Stomach (tissue), 9 donors: ENCODE measurements around the gene GLDN. TPM values are rescaled to one million over a fixed set of nuclear protein-coding genes. Genes with fewer than 3 reads are reported as not detected.

Experiments
- DNase-seq, 2 donors: peaks; one replicate each; pipeline versions ENCODE4 v3.0.0 to v3.0.0-alpha.2; 2013 to 2019
- H3K27ac ChIP-seq, 5 donors: fragments of 200-600 bp in 4 of 5; sonication (generic) in 4 of 5; one replicate each; pipeline ENCODE4 v1.5.1; 2013 to 2019; ENCODE audit warnings: mild to moderate bottlenecking in 1 of 5, moderate library complexity in 1 of 5
- H3K27me3 ChIP-seq, 3 donors: fragments of 200-600 bp; sonication (generic); one replicate each; pipeline ENCODE4 v1.5.1; 2017 to 2019; ENCODE audit warnings: mixed run types in 1 of 3
- H3K36me3 ChIP-seq, 4 donors: fragments of 200-600 bp; sonication (generic); 1 replicate in 3 of 4; 2 replicates in 1 of 4; pipeline ENCODE4 v1.5.1; 2016 to 2019
- H3K4me1 ChIP-seq, 4 donors: fragments of 200-600 bp; sonication (generic); one replicate each; pipeline ENCODE4 v1.5.1; 2016 to 2019
- H3K4me3 ChIP-seq, 4 donors: fragments of 200-600 bp; sonication (generic) in 3 of 4; one replicate each; pipeline ENCODE4 v1.5.1; 2016 to 2019; ENCODE audit warnings: mild to moderate bottlenecking in 1 of 4
- H3K9me3 ChIP-seq, 4 donors: fragments of 200-600 bp; sonication (generic); one replicate each; pipeline ENCODE4 v1.5.1; 2016 to 2019
- CTCF ChIP-seq, 7 experiments: fragments of 450-650 bp in 4 of 7; fragments of 200-600 bp in 3 of 7; sonication (generic) in 3 of 7; IDR thresholded peaks; one replicate each; pipeline ENCODE4 v1.5.1; 2016 to 2019; ENCODE audit warnings: antibody characterized with exemption in 7 of 7, control low read depth in 2 of 7, mild to moderate bottlenecking in 1 of 7
- EP300 ChIP-seq: sonication (generic); formaldehyde crosslinking; IDR thresholded peaks from one replicate; pipeline ENCODE4 v1.6.1; 2017; ENCODE audit warnings: antibody characterized with exemption
- POLR2A ChIP-seq, 4 donors: fragments of 450-650 bp; IDR thresholded peaks; one replicate each; pipeline ENCODE4 v1.6.1; 2016; ENCODE audit warnings: antibody characterized with exemption in 4 of 4, control low read depth in 2 of 4, mild to moderate bottlenecking in 1 of 4, moderate library complexity in 1 of 4
- POLR2AphosphoS5 ChIP-seq, 3 donors: sonication (generic); formaldehyde crosslinking; IDR thresholded peaks; one replicate each; pipeline ENCODE4 v1.6.1; 2016; ENCODE audit warnings: antibody characterized with exemption in 3 of 3
- WGBS, 5 donors: extraction: QIAGEN DNeasy Blood & Tissue Kit in 3 of 5; methylation state at CpG; one replicate each; pipeline versions ENCODE4 v1.1.5 to v1.1.7; 2013 to 2018; 5-methylcytosine and 5-hydroxymethylcytosine counted together
- intact Hi-C: fragments of 100-400 bp; cut with DNase I; formaldehyde crosslinking; loops from one replicate; pipeline ENCODE4 v1.15.1; 2023; ENCODE audit warnings: low total_unique reads
- polyA plus RNA-seq, 3 donors: library from polyadenylated mRNA; stranded (reverse); fragments of 200-250 nt; gene quantifications; one replicate each; pipeline ENCODE4 v1.2.3, GENCODE V29; 2013
- total RNA-seq, 5 donors: library from RNA; depleted of rRNA; stranded (reverse); fragments of >200 nt; gene quantifications; one replicate each; pipeline versions ENCODE4 v1.1.0 to v1.2.3, GENCODE V29; 2014 to 2016
- donor health status: healthy with polysubstance abuse.
- donor health status: Bipolar disorder and iron deficiency.
- donor health status: healthy.

Gene GLDN
- total and polyA plus RNA-seq, 8 donors = 0.23 to 8.7 (median 1.7) TPM; not detected in 1

- no peaks in the 10 kb centered on the region for H3K36me3 ChIP-seq
- H3K27me3 ChIP-seq = no peaks in the 10 kb centered on the region
- no peak for TF ChIP-seq POLR2A (IDR thresholded peaks at IDR 0.05)
- TF ChIP-seq POLR2AphosphoS5 (IDR thresholded peaks at IDR 0.05) = no peak
- no peak for TF ChIP-seq CTCF (IDR thresholded peaks at IDR 0.05)
- no peak for TF ChIP-seq EP300
- WGBS, 5 donors = 82 to 97% (median 85%) methylated on average over 7 of the region's 7 CpGs
- no peaks in the 10 kb centered on the region for H3K9me3 ChIP-seq
- H3K4me1 ChIP-seq = peaks cover 0 to 4% (median 2%) of the 10 kb centered on the region in 4 donors
- DNase-seq = no peak
- H3K4me3 ChIP-seq = no peak overlapping the region
- intact Hi-C loops = no loop called here
- no peak overlapping the region for H3K27ac ChIP-seq
Observed at GRCh38 chr15:51359981-51360380, 18.5 kb downstream of the GLDN start.

- Histone ChIP-seq H3K9me3 (no peaks in the 10 kb centered on the region), H3K4me3 (no peak overlapping the region), H3K27me3 (no peaks in the 10 kb centered on the region), H3K27ac (no peak overlapping the region), H3K4me1 (peaks cover 6 to 27% (median 19%) of the 10 kb centered on the region in 4 donors), H3K36me3 (no peaks in the 10 kb centered on the region)
- WGBS, 5 donors = 77 to 88% (median 81%) methylated on average over 9 of the region's 9 CpGs
- TF ChIP-seq CTCF (IDR thresholded peaks at IDR 0.05) (no peak), POLR2AphosphoS5 (IDR thresholded peaks at IDR 0.05) (no peak), POLR2A (IDR thresholded peaks at IDR 0.05) (no peak), EP300 (no peak)
- intact Hi-C loops = no loop called here
- DNase-seq = no peak
Observed at GRCh38 chr15:51363383-51363782, 21.9 kb downstream of the GLDN start.

- H3K36me3 ChIP-seq = no peaks in the 10 kb centered on the region
- 88 to 93% (median 89%) methylated on average over 6 of the region's 6 CpGs for WGBS, 5 donors
- no peak overlapping the region for H3K27ac ChIP-seq
- DNase-seq = no peak
- TF ChIP-seq POLR2A (IDR thresholded peaks at IDR 0.05) (no peak), POLR2AphosphoS5 (IDR thresholded peaks at IDR 0.05) (no peak), EP300 (no peak), CTCF (IDR thresholded peaks at IDR 0.05) (no peak)
- H3K4me3 ChIP-seq = no peak overlapping the region
- H3K27me3 ChIP-seq = no peaks in the 10 kb centered on the region
- intact Hi-C loops = no loop called here
- H3K4me1 ChIP-seq = peaks cover 13 to 42% (median 30%) of the 10 kb centered on the region in 4 donors
- no peaks in the 10 kb centered on the region for H3K9me3 ChIP-seq
Observed at GRCh38 chr15:51365417-51365816, 24.0 kb downstream of the GLDN start.

GRCh38 chr15:51366071-51366470 lies 24.6 kb downstream of the GLDN start:
- 50 to 68% (median 65%) methylated on average over 5 of the region's 5 CpGs for WGBS, 5 donors
- Histone ChIP-seq H3K27ac (peak overlapping the region in 3 of 5 donors; percentile 43 to 76 (median 52)), H3K36me3 (no peaks in the 10 kb centered on the region), H3K27me3 (no peaks in the 10 kb centered on the region), H3K9me3 (no peaks in the 10 kb centered on the region), H3K4me1 (peaks cover 13 to 42% (median 32%) of the 10 kb centered on the region in 4 donors), H3K4me3 (no peak overlapping the region)
- DNase-seq = peak in 1 of 2 donors; percentile 16
- no peak for TF ChIP-seq POLR2AphosphoS5 (IDR thresholded peaks at IDR 0.05)
- intact Hi-C loops = no loop called here

GRCh38 chr15:51366920-51367319 lies 25.5 kb downstream of the GLDN start:
- intact Hi-C loops = no loop called here

More at GRCh38 chr15:51366920-51367319, 25.5 kb downstream of the GLDN start:
- peak overlapping the region in 4 of 5 donors; percentile 43 to 78 (median 59) for H3K27ac ChIP-seq
- H3K27me3 ChIP-seq = no peaks in the 10 kb centered on the region
- H3K9me3 ChIP-seq = no peaks in the 10 kb centered on the region
- TF ChIP-seq CTCF (IDR thresholded peaks at IDR 0.05) (no peak), POLR2AphosphoS5 (IDR thresholded peaks at IDR 0.05) (peak in 1 of 3 donors; percentile 21)
- DNase-seq = peak; percentile 64 to 74
- H3K4me3 ChIP-seq = no peak overlapping the region
- 19 to 32% (median 20%) methylated on average over 3 of the region's 3 CpGs for WGBS, 5 donors
- H3K36me3 ChIP-seq = no peaks in the 10 kb centered on the region
- H3K4me1 ChIP-seq = peaks cover 13 to 42% (median 30%) of the 10 kb centered on the region in 4 donors
